Prostate gland (tissue), 2 donors: ENCODE measurements around the gene TSGA10IP.

Experiments
- POLR2A ChIP-seq: fragments of 450-650 bp; IDR thresholded peaks from one replicate; pipeline ENCODE4 v1.6.1; 2016; ENCODE audit warnings: antibody characterized with exemption, mild to moderate bottlenecking
- TF ChIP-seq, protein P1 (sequence below), 4 experiments: fragments of 200-600 bp in 2 of 4; fragments of 450-650 bp in 2 of 4; sonication (generic) in 2 of 4; IDR thresholded peaks; 1 replicate in 3 of 4; 2 replicates in 1 of 4; pipeline ENCODE4 v1.5.1; 2016 to 2019; ENCODE audit warnings: antibody characterized with exemption in 4 of 4, mild to moderate bottlenecking in 2 of 4, moderate library complexity in 2 of 4

DNA sequence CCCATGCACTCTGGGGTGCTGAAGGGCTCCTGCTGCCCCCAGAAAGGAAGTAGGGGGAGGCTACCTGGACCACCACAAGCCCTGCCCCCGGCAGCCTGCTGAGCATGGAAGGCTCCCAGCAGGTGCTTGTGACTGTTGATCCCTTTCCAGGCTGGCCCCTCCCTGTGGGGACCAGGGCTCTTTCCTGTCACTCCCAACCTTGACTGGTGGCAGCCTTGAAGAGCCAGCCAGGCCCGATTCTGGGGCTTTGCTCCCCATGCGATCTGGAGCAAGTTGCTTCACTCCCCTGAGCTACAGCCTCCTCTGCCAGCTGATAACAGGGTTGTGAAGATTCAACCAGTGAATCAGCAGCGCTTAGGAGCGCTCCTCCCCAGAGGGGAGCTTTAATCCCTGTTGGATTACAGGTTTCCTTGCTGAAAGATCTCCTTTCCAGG, 61.9 kb downstream of the TSGA10IP start:
- no peak for TF ChIP-seq POLR2A
- TF ChIP-seq, protein P1, sequence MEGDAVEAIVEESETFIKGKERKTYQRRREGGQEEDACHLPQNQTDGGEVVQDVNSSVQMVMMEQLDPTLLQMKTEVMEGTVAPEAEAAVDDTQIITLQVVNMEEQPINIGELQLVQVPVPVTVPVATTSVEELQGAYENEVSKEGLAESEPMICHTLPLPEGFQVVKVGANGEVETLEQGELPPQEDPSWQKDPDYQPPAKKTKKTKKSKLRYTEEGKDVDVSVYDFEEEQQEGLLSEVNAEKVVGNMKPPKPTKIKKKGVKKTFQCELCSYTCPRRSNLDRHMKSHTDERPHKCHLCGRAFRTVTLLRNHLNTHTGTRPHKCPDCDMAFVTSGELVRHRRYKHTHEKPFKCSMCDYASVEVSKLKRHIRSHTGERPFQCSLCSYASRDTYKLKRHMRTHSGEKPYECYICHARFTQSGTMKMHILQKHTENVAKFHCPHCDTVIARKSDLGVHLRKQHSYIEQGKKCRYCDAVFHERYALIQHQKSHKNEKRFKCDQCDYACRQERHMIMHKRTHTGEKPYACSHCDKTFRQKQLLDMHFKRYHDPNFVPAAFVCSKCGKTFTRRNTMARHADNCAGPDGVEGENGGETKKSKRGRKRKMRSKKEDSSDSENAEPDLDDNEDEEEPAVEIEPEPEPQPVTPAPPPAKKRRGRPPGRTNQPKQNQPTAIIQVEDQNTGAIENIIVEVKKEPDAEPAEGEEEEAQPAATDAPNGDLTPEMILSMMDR (IDR thresholded peaks at IDR 0.05), result no peak
